NB4 (cell line): ENCODE results near the gene FLNB.

Experiments
- POLR2A ChIP-seq: IDR thresholded peaks from 2 replicates; pipeline ENCODE4 v1.6.1; 2011; ENCODE audit warnings: mild to moderate bottlenecking; ENCODE audit not compliant: insufficient read length; ENCODE audit errors: extremely low read depth
- TF ChIP-seq, protein P1 (sequence below): IDR thresholded peaks from one replicate; pipeline ENCODE4 v1.5.1; 2012; ENCODE audit warnings: low read depth, low read length

DNA sequence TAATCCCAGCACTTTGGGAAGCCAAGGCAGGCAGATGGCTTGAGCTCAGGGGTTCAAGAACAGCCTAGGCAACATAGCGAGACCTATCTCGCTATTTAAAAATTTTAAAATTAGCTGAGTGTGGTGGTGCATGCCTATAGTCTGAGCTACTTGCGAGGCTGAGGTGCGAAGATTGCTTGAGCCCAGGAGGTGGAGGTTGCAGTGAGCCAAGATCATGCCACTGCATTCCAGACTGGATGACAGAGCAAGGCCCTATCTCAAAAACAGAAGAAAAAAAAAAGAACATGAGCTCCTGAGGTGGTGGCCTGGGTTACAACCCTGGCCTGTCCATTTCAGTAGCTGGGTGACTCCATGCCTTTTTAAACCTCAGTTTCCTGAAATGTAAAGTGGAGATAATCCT is 195.3 kb downstream of the FLNB start:
- TF ChIP-seq, protein P1, sequence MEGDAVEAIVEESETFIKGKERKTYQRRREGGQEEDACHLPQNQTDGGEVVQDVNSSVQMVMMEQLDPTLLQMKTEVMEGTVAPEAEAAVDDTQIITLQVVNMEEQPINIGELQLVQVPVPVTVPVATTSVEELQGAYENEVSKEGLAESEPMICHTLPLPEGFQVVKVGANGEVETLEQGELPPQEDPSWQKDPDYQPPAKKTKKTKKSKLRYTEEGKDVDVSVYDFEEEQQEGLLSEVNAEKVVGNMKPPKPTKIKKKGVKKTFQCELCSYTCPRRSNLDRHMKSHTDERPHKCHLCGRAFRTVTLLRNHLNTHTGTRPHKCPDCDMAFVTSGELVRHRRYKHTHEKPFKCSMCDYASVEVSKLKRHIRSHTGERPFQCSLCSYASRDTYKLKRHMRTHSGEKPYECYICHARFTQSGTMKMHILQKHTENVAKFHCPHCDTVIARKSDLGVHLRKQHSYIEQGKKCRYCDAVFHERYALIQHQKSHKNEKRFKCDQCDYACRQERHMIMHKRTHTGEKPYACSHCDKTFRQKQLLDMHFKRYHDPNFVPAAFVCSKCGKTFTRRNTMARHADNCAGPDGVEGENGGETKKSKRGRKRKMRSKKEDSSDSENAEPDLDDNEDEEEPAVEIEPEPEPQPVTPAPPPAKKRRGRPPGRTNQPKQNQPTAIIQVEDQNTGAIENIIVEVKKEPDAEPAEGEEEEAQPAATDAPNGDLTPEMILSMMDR: no peak
- TF ChIP-seq POLR2A: no peak
